ENCODE measurements around the gene ACCS.

The ACCS gene

DNA sequence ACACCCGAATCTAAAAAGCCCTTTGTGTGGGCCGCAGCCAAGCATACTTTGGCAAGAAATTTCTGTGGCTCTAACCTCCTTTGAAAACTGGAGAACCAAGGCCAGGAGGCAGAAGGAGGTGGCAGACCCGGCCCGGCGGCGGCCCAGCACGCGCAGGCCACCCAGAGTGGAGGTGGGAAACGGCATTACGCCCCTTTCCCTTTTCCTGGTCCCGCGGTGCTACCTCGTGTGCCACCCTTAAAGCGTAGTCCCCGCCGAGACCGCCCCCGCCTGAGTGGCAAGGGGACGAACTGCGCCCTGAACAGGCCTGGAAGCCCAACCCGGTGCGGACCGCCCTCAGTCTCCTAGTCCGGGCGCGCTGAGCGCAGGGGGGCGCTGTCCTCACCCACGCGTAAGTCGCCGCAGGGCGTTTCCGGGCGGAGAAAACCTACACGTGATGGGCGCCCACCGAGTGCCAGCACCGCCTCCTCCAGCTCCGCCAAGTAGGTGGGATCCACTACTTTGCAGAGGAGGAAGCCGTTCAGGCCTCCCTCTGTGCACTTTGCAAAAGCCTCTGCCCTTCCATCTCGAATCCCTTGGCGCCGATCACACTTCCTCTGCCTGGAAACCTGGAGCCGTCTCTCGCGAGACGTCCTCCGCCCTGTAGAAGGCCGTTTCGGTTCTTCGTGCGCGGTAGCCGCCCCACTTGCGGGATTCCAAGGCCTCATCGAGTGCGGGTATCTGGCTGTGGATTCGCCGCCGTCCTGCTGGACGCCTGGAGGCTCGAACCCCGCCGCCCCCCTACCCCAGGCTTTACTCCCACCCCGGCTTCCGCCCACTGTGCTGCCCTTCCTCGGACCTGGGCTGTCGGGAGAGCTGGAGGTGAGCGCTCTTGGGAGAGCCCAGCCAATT is at the start of gene ACCS:
ACCS (plus strand) TSS at position 430 of the 891 bp plus-strand sequence. CDS start 1,358 bp downstream, outside the sequence.
- DNase-seq = peak; percentile 93 to 94

DNA sequence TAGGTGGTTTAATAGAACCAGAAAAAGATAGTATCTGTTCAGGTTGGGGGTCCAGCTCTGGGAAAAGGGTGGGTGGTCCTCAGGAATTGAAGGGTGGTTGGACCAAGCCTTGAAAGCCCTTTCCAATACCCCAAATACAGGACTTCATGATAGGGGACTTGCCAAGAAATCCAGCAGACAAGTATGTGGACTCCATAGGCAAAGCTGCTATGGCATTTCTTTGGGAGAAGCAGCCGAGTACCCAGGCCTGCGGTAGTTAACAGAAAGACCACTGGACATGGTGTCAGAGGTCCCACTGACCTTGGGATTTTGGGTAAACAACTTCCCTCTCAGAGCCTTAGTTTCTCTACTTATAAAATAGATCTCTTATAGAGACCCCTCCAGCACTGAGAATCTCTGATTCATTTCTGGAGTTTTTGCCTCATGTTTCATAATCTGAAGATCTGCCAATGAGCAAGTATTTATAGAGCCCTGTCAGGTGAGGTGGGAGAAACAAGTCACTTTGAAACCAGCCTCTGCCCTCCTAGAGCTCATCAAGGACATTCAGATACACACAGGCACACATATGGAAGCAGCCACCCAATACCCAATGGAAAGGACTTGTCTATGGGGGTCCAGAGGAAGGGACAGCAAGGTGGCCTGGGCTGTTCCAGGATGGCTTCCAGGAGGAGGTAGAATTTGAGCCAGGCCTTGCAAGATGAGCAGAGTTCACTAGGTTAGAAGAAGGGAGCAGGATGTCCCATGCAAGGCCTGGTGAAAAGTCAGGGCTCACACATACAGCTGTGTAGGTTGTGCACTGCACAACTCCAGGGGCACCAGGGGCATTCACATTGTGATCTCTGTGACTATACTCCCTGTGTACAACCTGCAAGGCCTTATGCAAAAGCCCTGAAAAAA is 49.3 kb upstream of the ACCS start:
- no peak for DNase-seq

DNA sequence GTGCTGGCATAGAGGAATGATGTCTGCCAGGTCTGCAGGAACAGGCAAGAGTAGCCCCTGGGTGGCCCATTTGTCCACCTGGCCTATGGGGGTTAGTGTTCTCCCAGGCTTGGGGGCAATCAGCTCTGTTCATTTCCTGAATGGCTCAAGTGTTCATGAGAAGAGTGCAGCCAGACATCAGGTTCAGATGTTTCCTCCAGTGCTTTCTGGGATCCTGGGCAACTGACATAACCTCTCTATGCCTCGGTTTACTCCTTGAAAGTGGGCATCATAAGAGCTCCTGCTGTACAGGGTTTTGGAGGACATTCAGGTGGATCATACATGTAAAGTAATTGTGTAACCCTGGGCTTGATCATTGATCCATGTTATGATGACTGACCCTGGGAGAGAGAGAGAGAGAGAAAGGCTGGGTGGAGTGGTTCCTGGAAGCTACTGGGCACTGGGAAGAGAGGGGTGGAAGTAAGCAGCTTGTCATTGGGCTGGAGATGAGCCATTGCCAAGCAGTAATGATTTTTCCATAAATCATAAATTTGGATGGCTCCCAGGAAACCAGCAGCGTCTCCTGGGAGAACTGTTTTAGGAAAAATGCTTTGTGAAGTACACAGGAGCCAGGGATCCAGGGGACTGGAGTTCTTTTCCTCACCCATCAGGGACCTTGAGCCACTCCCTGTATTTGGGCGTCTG is 48.5 kb upstream of the ACCS start:
- no peak for DNase-seq

- no peak for DNase-seq
These were observed 47.9 kb upstream of the ACCS start for GRCh38 chr11:44018127-44018521.

DNA sequence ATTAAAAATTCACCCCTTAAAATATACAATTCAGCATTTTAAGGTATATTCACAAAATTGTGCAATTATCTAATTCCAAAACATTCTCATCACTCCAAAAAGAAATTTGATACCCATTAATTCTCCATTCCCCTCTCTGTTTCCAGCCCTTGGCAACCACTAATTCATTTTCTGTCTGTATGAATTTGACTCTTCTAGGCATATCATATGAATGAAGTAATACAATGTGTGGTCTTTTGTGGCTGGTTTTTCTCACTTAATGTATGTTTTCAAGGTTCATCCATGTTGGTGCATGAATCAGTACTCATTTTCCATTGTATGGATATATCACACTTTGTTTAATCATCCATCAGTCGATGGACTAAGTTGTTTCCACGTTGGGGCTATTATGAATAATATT is 47.2 kb upstream of the ACCS start:
- no peak for DNase-seq

DNA sequence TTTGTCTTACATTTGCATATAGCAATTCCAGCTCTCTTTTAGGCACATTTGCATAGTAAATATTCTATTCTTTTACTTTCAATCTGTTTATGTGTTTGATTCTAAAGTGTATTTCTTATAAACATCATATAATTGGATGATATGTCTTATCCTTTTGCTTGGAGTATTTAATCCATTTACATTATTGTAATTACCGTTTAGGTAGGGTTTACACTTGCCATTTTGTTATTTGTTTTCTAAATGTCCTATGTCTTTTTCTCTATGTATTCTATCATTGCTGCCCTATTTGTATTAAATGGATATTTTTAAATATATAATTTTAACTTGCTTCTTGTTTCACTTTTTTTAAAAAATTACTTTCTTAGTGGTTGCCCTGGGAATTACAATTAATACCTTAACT is 41.1 kb upstream of the ACCS start:
- DNase-seq = no peak

GRCh38 chr11:44025727-44026126 is 40.3 kb upstream of the ACCS start:
- DNase-seq = no peak

DNA sequence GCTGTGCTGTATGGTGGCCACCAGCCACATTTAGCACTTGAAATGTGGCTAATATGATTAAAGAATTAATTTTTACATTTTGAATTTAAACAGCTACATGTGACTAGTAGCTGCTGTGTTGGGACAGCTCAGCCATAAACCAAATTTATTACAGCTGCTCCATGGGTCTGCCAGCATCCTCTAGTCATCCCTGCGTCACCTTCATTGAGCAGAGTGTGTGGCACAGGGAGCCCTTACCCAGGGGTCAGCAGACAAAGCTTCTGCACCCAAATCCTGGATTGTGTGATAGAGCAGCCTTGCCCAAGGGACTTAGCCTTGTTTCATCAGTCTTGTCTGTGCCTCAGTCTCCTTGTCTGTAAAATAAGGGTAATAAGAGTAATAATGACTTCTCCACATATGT is 37.7 kb upstream of the ACCS start:
- DNase-seq = no peak

DNA sequence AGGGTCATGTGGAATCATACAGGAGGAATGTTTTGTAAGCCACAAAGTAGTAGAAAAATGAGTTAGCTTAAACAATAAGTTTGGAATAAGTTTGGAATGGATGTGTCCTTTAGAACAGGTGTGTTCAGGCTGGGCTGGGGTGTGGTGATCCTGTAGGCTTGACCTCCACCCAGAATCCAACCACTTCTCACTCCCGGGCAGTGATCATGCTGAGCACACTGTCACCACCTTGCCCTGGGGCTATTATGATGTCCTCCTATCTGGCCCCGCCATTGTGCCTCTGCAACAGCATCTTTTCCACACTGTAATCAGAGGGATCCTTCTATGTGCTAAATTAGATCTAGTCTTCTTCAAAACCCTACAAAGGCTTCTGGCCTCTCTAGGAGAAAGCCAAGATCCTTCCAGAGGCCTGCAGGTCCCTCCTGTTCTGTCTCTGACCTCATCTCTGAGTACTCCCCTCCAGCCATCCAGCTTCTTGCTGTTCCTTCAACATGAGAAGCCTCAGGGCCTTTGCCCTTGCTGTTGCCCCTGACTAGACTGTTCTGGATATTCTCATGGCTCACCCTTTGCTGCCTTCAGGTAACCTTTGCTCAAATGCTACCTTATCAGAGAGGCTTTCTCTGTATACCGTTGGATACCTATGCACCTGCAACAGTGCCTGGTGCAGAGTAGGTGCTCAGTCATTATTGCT is 37.1 kb upstream of the ACCS start:
- no peak for DNase-seq

- no peak for DNase-seq
These were observed 36.6 kb upstream of the ACCS start for GRCh38 chr11:44029507-44029845.

DNA sequence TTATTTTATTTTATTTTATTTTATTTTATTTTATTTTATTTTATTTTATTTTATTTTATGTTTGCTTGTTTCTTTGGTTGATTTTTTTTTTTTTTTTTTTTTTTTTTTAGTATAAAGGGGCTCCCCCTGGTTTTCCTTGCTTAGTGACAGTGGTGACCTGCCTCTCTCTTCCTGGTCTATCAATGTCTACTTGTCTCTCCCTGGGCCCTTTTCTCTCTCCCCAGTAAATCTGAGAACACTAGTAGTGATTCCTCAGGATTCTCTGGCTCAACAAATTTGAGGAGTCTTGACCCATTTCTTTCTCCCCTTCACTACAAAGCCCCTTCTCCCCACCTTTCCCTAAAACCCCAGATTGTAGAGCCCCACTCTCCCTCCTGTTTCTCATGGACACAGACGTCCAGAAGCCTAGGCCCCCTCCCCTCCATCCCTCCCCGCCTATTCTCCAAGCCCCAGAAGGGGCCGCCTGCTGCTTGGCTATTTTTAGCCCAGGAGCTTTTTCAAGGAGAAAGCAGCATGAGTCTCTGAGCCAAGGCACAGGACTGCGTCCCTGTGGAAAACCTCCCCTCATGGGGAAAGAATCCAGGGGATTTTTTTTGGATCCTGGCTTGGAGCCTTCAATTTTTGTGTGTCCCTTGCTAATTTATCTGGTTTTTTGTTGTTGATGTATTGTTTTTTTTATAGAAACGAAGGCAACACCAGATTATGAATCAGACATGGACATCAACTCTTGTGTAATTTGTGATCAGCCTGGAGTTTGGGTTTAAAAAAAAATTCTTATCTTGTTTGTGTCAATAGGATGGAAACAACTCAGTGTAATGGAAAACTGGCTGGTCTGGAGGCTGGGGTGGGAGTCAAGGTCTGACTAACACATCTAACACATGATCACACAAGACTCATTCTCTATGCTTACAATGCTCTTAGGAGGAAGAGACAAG is 35.8 kb upstream of the ACCS start:
- DNase-seq = no peak

DNA sequence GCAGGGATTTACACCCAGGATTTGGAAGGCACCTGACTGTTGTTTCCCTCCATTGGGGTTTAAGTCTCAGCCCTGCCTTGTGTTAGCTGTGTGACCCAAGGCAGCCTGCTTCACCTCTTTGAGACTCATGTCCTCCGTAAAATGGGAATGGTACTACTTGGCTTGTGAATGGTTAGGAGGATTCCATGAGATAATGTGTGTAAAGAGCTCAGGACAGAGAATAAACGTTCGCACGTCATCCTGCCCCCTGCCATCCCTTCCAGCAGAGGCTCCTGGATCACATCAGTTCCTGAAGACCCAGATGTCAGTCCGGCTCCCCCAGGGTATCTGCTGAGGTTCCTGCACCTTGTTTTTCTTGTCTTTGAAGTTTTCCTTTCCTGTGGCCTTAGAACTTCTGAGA is 35.1 kb upstream of the ACCS start:
- DNase-seq = no peak

DNA sequence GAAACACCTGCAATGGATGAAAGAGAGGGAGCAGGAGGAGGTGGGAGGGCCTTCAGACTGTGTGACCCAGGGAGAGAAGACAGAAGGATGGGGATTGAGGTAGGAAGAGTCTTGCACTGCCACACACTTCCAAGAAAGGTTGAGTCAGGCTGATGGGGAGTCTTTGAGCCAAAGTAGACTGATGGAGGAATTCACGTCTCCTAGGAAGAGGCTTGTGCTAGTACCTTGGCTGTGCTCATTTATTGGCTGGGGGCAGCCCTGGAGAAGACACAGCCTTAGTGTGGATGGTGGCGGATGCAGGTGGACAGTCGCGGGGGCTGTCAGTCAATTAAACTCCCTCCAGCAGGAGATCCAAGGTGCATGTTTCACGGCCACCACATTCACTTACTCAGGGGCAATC is 34.5 kb upstream of the ACCS start:
- no peak for DNase-seq

GRCh38 chr11:44032299-44033085 is 33.6 kb upstream of the ACCS start:
- DNase-seq = no peak

DNA sequence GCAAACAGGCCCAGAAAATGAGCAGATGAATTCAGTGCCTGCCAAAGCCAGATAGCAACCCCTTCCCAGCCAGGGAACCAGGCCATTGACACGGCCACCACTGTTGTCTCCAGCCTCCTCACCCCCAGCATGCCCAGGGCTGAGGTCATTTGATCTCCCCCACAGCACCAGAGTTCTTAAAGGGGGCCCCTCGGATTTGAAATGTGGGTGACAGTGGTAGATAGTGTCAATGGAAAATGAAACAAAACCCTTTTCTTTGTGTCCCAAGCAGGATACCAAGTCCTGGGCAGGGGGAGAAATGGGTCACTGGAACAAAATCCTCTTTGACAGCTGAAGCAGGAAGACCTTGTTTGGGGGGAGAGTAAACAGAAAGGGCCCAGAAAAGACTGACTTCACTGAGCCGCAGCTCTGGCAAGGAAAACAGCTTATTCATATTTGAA is 32.6 kb upstream of the ACCS start:
- DNase-seq = no peak

- no peak for DNase-seq
These were observed 32.2 kb upstream of the ACCS start for GRCh38 chr11:44033856-44034255.

GRCh38 chr11:44034639-44035038 is 31.4 kb upstream of the ACCS start:
- no peak for DNase-seq

- DNase-seq = peak; percentile 91 to 95
These were observed 29.0 kb upstream of the ACCS start for GRCh38 chr11:44036811-44037657.

DNA sequence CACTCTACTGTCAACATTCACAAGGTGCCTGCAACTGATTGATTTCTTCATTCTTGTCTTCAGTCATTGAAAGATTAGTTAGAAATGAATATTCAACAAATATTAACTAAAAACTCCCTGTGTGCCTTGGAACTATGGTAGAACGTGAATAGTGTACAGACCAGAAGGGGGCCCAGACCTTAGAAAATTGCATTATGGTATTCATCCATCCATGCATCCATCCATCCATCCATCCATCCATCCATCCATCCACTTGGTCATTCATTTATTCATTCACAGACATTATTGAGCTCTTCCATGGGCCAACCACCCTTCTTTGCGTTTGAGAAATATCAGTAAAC is 28.4 kb upstream of the ACCS start:
- DNase-seq = peak in 1 of 2 experiments; percentile 62

DNA sequence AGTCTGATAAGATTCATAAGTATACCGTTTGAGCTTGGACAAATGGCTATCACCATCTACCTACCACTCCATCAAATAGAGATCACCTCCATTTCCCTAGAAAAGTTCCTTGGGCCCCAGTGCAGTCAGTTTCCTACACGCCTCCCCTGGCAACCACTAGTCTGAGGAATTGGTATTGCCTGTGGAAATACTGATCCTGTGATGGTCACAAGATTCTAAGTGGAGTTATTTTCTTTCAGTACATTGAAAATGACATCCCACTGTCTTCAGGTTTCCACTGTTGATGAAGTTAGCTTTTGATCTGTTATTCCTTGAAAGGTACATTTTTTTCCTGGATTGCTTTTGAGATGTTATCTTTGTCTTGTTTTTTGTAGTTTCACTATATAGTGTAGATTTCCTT is 22.9 kb upstream of the ACCS start:
- no peak for DNase-seq
